ENCODE results near the gene LARGE2. TPM values are rescaled to one million over a fixed set of nuclear protein-coding genes. Genes with fewer than 3 reads are reported as not detected.

LARGE2 gene
- total RNA-seq, 8 experiments from 2014 or later = 0.16 to 1.5 (median 0.46) TPM; not detected in 1

DNA sequence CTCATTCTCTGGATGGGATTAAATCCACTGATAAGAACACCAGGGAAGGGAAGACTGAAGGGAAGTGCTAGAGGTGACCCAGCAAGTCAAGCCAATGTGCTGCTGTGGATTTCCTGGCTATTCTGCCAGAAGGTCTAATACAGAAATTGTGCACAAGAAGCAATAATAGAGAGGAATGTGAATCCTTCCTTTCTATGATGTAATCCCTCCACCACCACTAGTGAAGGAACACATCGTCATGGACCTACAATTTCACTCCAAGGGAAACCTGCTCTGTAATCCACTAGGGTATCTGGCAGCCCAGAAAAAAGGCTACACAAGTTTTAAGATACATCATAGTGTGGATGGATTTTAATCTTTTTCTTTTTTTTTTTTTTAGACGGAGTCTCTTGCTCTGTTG is 17.4 kb downstream of the LARGE2 start:
- WGBS, 10 experiments = 73 to 100% (median 79%) methylated on average over 1 to 2 of the region's 2 CpGs; no CpG with 5 or more reads in 6 of the 10 experiments
- Histone ChIP-seq H3K4me1 (replicated peaks in 1 of 2) (no peaks in the 10 kb centered on the region), H3K27ac (no peak overlapping the region), H3K4me3 (no peak overlapping the region)
- no peak for ATAC-seq (replicated peaks in 6 of 8)
- in situ Hi-C loops (cut with MboI; ENCODE audit: low pct_unique_long_range_greater_than_20kb in 2 of 9, low sequenced_read_pairs in 9 of 9, unreplicated experiment in 9 of 9) = no loop called here

- Histone ChIP-seq H3K27ac (no peak overlapping the region), H3K4me3 (no peak overlapping the region), H3K4me1 (replicated peaks in 1 of 2) (no peaks in the 10 kb centered on the region)
- in situ Hi-C loops (cut with MboI; ENCODE audit: low pct_unique_long_range_greater_than_20kb in 2 of 9, low sequenced_read_pairs in 9 of 9, unreplicated experiment in 9 of 9) = no loop called here
- WGBS, 10 experiments = 84 to 100% (median 94%) methylated on average over 2 to 4 of the region's 4 CpGs; no CpG with 5 or more reads in 1 of the 10 experiments
- ATAC-seq (replicated peaks in 6 of 8) = peak in 1 of 8 experiments; percentile 48
Observed at GRCh38 chr11:45941285-45941684, 18.8 kb downstream of the LARGE2 start.

DNA sequence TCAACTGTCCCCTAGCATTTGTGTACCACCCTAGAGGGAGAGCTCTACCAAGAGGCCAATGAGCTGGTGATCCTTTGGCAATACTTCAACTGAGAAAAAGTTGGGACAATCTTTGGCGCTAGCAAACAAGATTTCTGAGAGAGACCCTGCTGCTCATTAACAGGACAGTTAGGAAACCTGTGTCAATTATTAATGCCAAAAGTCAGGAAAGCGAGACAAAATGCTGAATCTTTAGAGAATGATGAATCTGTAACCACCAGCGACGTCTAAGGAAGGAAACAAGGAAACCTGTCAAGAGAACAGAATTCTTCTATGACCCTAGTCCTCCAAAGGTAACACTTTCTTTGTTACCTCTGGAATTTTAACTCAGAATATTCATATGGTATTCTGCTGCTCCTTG is 19.9 kb downstream of the LARGE2 start:
- no peaks in the 10 kb centered on the region for H3K4me1 ChIP-seq (replicated peaks in 1 of 2)
- in situ Hi-C loops (cut with MboI; ENCODE audit: low pct_unique_long_range_greater_than_20kb in 2 of 9, low sequenced_read_pairs in 9 of 9, unreplicated experiment in 9 of 9) = no loop called here
- no peak overlapping the region for H3K4me3 ChIP-seq
- ATAC-seq (replicated peaks in 6 of 8) = no peak
- WGBS, 10 experiments = 83 to 92% (median 87%) methylated on average over 2 to 4 of the region's 4 CpGs; no CpG with 5 or more reads in 3 of the 10 experiments
- no peak overlapping the region for H3K27ac ChIP-seq

GRCh38 chr11:45945397-45945999 is 23.0 kb downstream of the LARGE2 start:
- ATAC-seq (replicated peaks in 6 of 8) = no peak
- 78 to 100% (median 90%) methylated on average over 1 to 3 of the region's 3 CpGs; no CpG with 5 or more reads in 3 of the 10 experiments for WGBS, 10 experiments
- Histone ChIP-seq H3K27ac (no peak overlapping the region), H3K4me3 (no peak overlapping the region), H3K4me1 (replicated peaks in 1 of 2) (peaks cover 0 to 15% of the 10 kb centered on the region in 2 donors)
- in situ Hi-C loops (cut with MboI; ENCODE audit: low pct_unique_long_range_greater_than_20kb in 2 of 9, low sequenced_read_pairs in 9 of 9, unreplicated experiment in 9 of 9) = no loop called here

DNA sequence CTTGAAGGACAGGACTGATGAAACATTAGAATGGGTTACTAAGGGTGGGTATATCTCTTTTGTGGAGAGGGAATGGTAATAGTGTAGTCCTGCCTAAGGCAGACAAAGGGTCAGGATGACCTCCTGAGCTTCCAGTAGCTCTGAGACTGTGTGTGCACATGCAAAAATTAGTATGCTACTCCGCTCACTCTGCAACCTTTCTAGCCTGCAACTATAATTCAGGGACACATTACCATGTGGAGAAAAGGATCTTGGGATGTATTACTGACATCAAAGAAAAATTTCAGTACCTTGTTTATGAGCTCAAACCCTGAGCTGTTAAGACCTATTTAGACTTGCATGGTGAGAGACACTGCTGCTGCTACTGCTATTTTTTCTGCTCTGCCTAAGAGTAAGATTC is 25.4 kb downstream of the LARGE2 start:
- peak in 5 of 8 experiments; percentile 48 to 74 (median 68) for ATAC-seq (replicated peaks in 6 of 8)
- Histone ChIP-seq H3K27ac (no peak overlapping the region), H3K4me3 (no peak overlapping the region), H3K4me1 (replicated peaks in 1 of 2) (peaks cover 0 to 15% of the 10 kb centered on the region in 2 donors)
- WGBS, 10 experiments = 50 to 100% (median 83%) methylated on average over 1 of the region's 1 CpG; no CpG with 5 or more reads in 6 of the 10 experiments
- in situ Hi-C loops (cut with MboI; ENCODE audit: low pct_unique_long_range_greater_than_20kb in 2 of 9, low sequenced_read_pairs in 9 of 9, unreplicated experiment in 9 of 9) = no loop called here

- whole genome bisulfite sequencing, 10 experiments = 26 to 100% (median 60%) methylated on average over 1 to 3 of the region's 3 CpGs; no CpG with 5 or more reads in 1 of the 10 experiments
- Histone ChIP-seq H3K4me1 (replicated peaks in 1 of 2) (peaks cover 0 to 15% of the 10 kb centered on the region in 2 donors), H3K27ac (no peak overlapping the region), H3K4me3 (no peak overlapping the region)
- ATAC-seq (replicated peaks in 6 of 8) = peak in 5 of 8 experiments; percentile 42 to 92 (median 52)
- in situ Hi-C loops (cut with MboI; ENCODE audit: low pct_unique_long_range_greater_than_20kb in 2 of 9, low sequenced_read_pairs in 9 of 9, unreplicated experiment in 9 of 9) = no loop called here
Observed at GRCh38 chr11:45948356-45948755, 25.9 kb downstream of the LARGE2 start.

DNA sequence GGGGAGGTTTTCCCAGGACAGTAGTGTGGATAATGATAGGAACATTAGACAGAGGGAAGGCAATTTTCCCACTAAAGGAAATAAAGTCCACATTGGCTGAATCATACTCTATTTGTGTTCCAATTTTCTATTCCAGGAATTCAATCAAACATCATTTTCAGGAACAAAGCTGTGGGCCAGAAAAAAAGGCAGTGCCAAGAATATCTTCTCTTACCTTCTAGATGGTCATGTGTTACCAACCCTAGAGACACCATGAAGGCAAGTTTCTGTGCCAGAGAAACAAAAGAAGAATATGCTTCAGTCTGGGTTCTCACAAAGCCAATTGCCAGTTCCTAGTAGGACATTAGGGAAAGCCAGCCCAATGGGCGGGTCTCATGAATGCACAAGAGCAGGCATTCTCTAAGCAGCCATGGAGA is 27.5 kb downstream of the LARGE2 start:
- WGBS, 10 experiments = 80 to 100% (median 93%) methylated on average over 1 of the region's 1 CpG; no CpG with 5 or more reads in 2 of the 10 experiments
- peaks cover 0 to 15% of the 10 kb centered on the region in 2 donors for H3K4me1 ChIP-seq (replicated peaks in 1 of 2)
- in situ Hi-C loops (cut with MboI; ENCODE audit: low pct_unique_long_range_greater_than_20kb in 2 of 9, low sequenced_read_pairs in 9 of 9, unreplicated experiment in 9 of 9) = no loop called here
- no peak overlapping the region for H3K4me3 ChIP-seq
- ATAC-seq (replicated peaks in 6 of 8) = peak in 2 of 8 experiments; percentile 38 to 47
- no peak overlapping the region for H3K27ac ChIP-seq

DNA sequence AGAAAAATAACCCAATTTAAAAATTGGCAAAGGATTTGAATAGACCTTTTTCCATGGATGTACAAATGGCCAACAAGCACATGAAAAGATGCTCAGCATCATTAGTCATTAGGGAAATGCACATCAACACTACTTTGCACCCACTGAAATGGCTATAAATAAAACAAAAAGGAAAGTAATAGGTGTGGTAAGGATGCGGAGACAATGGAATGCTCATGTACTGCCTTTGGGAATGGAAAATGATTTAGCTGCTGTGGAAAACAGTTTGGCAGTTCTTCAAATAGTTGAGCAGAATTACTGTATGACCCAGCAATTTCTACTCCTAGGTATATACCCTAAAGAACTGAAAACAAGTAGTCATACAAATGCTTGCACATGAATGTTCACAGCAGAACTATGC is 37.4 kb downstream of the LARGE2 start:
- ATAC-seq (replicated peaks in 6 of 8) = peak in 2 of 8 experiments; percentile 82 to 93
- WGBS, 10 experiments = 0 to 100% (median 100%) methylated on average over 1 of the region's 1 CpG; no CpG with 5 or more reads in 3 of the 10 experiments
- no peak overlapping the region for H3K27ac ChIP-seq
- H3K4me1 ChIP-seq (replicated peaks in 1 of 2) = no peaks in the 10 kb centered on the region
- in situ Hi-C loops (cut with MboI; ENCODE audit: low pct_unique_long_range_greater_than_20kb in 2 of 9, low sequenced_read_pairs in 9 of 9, unreplicated experiment in 9 of 9) = no loop called here
- H3K4me3 ChIP-seq = no peak overlapping the region

GRCh38 chr11:45960387-45961095 is 38.1 kb downstream of the LARGE2 start:
- no peak for ATAC-seq (replicated peaks in 6 of 8)
- Histone ChIP-seq H3K27ac (no peak overlapping the region), H3K4me1 (replicated peaks in 1 of 2) (no peaks in the 10 kb centered on the region), H3K4me3 (no peak overlapping the region)
- WGBS, 10 experiments = 16 to 100% (median 88%) methylated on average over 2 to 4 of the region's 4 CpGs
- in situ Hi-C loops (cut with MboI; ENCODE audit: low pct_unique_long_range_greater_than_20kb in 2 of 9, low sequenced_read_pairs in 9 of 9, unreplicated experiment in 9 of 9) = no loop called here

DNA sequence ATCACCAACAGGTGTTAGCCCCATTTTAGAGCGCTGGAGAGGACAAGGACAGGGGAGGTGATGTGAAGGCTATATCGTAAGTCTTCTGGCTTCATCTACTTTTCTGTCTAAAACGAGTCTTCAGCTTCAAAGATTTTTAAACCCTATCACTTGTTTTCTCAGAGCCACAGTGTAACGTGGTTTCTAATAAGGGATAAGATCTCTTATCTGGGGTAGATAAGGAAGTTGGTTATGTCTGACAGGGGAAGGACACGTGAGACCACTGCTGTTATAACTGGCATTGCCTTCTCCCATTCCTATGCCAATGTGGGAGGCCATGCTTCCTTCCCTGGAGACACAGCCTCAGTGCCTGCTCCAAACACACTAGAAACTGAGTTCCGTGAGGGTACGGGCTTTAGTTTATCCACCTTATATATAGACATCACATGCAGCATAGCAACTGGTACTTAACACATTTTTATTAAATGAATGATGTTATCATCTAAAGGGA is 39.3 kb downstream of the LARGE2 start:
- no peak overlapping the region for H3K27ac ChIP-seq
- H3K4me1 ChIP-seq (replicated peaks in 1 of 2) = no peaks in the 10 kb centered on the region
- in situ Hi-C loops (cut with MboI; ENCODE audit: low pct_unique_long_range_greater_than_20kb in 2 of 9, low sequenced_read_pairs in 9 of 9, unreplicated experiment in 9 of 9) = no loop called here
- no peak overlapping the region for H3K4me3 ChIP-seq
- 85 to 100% (median 92%) methylated on average over 2 to 7 of the region's 7 CpGs; no CpG with 5 or more reads in 2 of the 10 experiments for WGBS, 10 experiments
- ATAC-seq (replicated peaks in 6 of 8) = no peak

- peak; percentile 78 to 100 (median 92) for ATAC-seq (replicated peaks in 6 of 8)
- Histone ChIP-seq H3K4me3 (no peak overlapping the region), H3K27ac (no peak overlapping the region), H3K4me1 (replicated peaks in 1 of 2) (no peaks in the 10 kb centered on the region)
- in situ Hi-C loops (cut with MboI; ENCODE audit: low pct_unique_long_range_greater_than_20kb in 2 of 9, low sequenced_read_pairs in 9 of 9, unreplicated experiment in 9 of 9) = no loop called here
- WGBS, 10 experiments = 0 to 36% (median 23%) methylated on average over 1 to 9 of the region's 9 CpGs
Observed at GRCh38 chr11:45964911-45965389, 42.5 kb downstream of the LARGE2 start.

GRCh38 chr11:45967506-45967905 is 45.0 kb downstream of the LARGE2 start:
- Histone ChIP-seq H3K27ac (no peak overlapping the region), H3K4me3 (no peak overlapping the region), H3K4me1 (replicated peaks in 1 of 2) (no peaks in the 10 kb centered on the region)
- in situ Hi-C loops (cut with MboI; ENCODE audit: low pct_unique_long_range_greater_than_20kb in 2 of 9, low sequenced_read_pairs in 9 of 9, unreplicated experiment in 9 of 9) = no loop called here
- WGBS, 10 experiments = 70 to 100% (median 96%) methylated on average over 1 to 2 of the region's 2 CpGs; no CpG with 5 or more reads in 4 of the 10 experiments
- ATAC-seq (replicated peaks in 6 of 8) = no peak

GRCh38 chr11:45968901-45969300 is 46.4 kb downstream of the LARGE2 start:
- Histone ChIP-seq H3K4me3 (no peak overlapping the region), H3K4me1 (replicated peaks in 1 of 2) (no peaks in the 10 kb centered on the region), H3K27ac (no peak overlapping the region)
- 88 to 100% (median 100%) methylated on average over 1 to 2 of the region's 2 CpGs; no CpG with 5 or more reads in 7 of the 10 experiments for WGBS, 10 experiments
- in situ Hi-C loops (cut with MboI; ENCODE audit: low pct_unique_long_range_greater_than_20kb in 2 of 9, low sequenced_read_pairs in 9 of 9, unreplicated experiment in 9 of 9) = no loop called here
- no peak for ATAC-seq (replicated peaks in 6 of 8)

All from motor neuron (in vitro differentiated cells).